Chondrocyte (in vitro differentiated cells): Measurements from ENCODE around the gene WFS1. TPM values are rescaled to one million over a fixed set of nuclear protein-coding genes. Genes with fewer than 3 reads are reported as not detected.
A peak's percentile ranks its signal among the peaks of the same experiment; 100 is the strongest.

Experiments
- DNase-seq: peaks from one replicate; pipeline ENCODE4 v3.0.0; 2021; ENCODE audit warnings: mixed read lengths, low spot score
- H3K27ac Mint-ChIP-seq: one replicate; pipeline ENCODE4 v1.8.0; 2021; ENCODE audit warnings: mild to moderate bottlenecking, moderate library complexity, mixed read lengths; ENCODE audit not compliant: unreplicated experiment
- H3K27me3 Mint-ChIP-seq: 2 replicates; pipeline ENCODE4 v1.8.0; 2021; ENCODE audit warnings: low read depth, mixed read lengths
- H3K36me3 Mint-ChIP-seq: 2 replicates; pipeline ENCODE4 v1.8.0; 2021; ENCODE audit warnings: low read depth, mixed read lengths
- H3K4me1 Mint-ChIP-seq: 2 replicates; pipeline ENCODE4 v1.8.0; 2021; ENCODE audit warnings: low read depth, mild to moderate bottlenecking, mixed read lengths
- H3K4me3 Mint-ChIP-seq: one replicate; pipeline ENCODE4 v1.8.0; 2021; ENCODE audit warnings: mild to moderate bottlenecking, moderate library complexity, mixed read lengths; ENCODE audit not compliant: unreplicated experiment
- H3K9me3 Mint-ChIP-seq: 2 replicates; pipeline ENCODE4 v1.8.0; 2021; ENCODE audit warnings: low read depth, mixed read lengths
- CTCF ChIP-seq: fragments of 200-600 bp; sonication (generic); IDR thresholded peaks from 2 replicates; pipeline ENCODE4 v1.5.0; 2021; ENCODE audit warnings: antibody characterized with exemption, mild to moderate bottlenecking, moderate library complexity
- total RNA-seq: library from RNA; stranded (reverse); gene quantifications from 3 replicates; pipeline ENCODE4 v1.2.1, GENCODE V29; 2021

Gene WFS1
- total RNA-seq, 1 donor from 2014 or later, result 54.6 TPM

GRCh38 chr4:6325788-6326290, 56.2 kb downstream of the WFS1 start:
- H3K4me3 Mint-ChIP-seq, result no peak overlapping the region
- DNase-seq, result no peak
- peaks cover 45% of the 10 kb centered on the region for H3K27me3 Mint-ChIP-seq
- no peak for TF ChIP-seq CTCF
- no peaks in the 10 kb centered on the region for H3K36me3 Mint-ChIP-seq
- no peaks in the 10 kb centered on the region for H3K9me3 Mint-ChIP-seq
- no peaks in the 10 kb centered on the region for H3K4me1 Mint-ChIP-seq
- H3K27ac Mint-ChIP-seq, result no peak overlapping the region

- Mint-ChIP-seq H3K27ac (no peak overlapping the region), H3K27me3 (peaks cover 43% of the 10 kb centered on the region), H3K4me3 (no peak overlapping the region), H3K4me1 (no peaks in the 10 kb centered on the region), H3K9me3 (no peaks in the 10 kb centered on the region), H3K36me3 (no peaks in the 10 kb centered on the region)
- DNase-seq, result no peak
- TF ChIP-seq CTCF, result no peak
These were observed 56.8 kb downstream of the WFS1 start for GRCh38 chr4:6326312-6327060.

GRCh38 chr4:6327220-6327917, 57.7 kb downstream of the WFS1 start:
- Mint-ChIP-seq H3K27ac (no peak overlapping the region), H3K9me3 (no peaks in the 10 kb centered on the region), H3K36me3 (no peaks in the 10 kb centered on the region), H3K27me3 (peaks cover 37% of the 10 kb centered on the region), H3K4me1 (no peaks in the 10 kb centered on the region), H3K4me3 (no peak overlapping the region)
- DNase-seq, result peak; percentile 93
- peak; percentile 93 for TF ChIP-seq CTCF

GRCh38 chr4:6328526-6328925, 58.9 kb downstream of the WFS1 start:
- Mint-ChIP-seq H3K9me3 (no peaks in the 10 kb centered on the region), H3K4me1 (no peaks in the 10 kb centered on the region), H3K27ac (no peak overlapping the region), H3K36me3 (no peaks in the 10 kb centered on the region), H3K4me3 (no peak overlapping the region), H3K27me3 (peaks cover 37% of the 10 kb centered on the region)
- DNase-seq, result no peak
- no peak for TF ChIP-seq CTCF

- H3K27ac Mint-ChIP-seq, result no peak overlapping the region
- TF ChIP-seq CTCF, result no peak
- no peak for DNase-seq
- H3K36me3 Mint-ChIP-seq, result no peaks in the 10 kb centered on the region
- peaks cover 33% of the 10 kb centered on the region for H3K27me3 Mint-ChIP-seq
- no peak overlapping the region for H3K4me3 Mint-ChIP-seq
- H3K4me1 Mint-ChIP-seq, result no peaks in the 10 kb centered on the region
- H3K9me3 Mint-ChIP-seq, result no peaks in the 10 kb centered on the region
These were observed 60.1 kb downstream of the WFS1 start for GRCh38 chr4:6329478-6330383.
